Fibroblast of lung (primary cell): ENCODE data around the gene LGALS4.

Source experiments
- EZH2 ChIP-seq: IDR thresholded peaks from 2 replicates; pipeline ENCODE4 v1.5.1; 2012; ENCODE audit warnings: low read length, control low read depth, mild to moderate bottlenecking; ENCODE audit errors: missing control alignments
- TF ChIP-seq, protein P1 (sequence below), 2 donors: IDR thresholded peaks in 1 of 2; conservative IDR thresholded peaks in 1 of 2; 1 replicate in 1 of 2; 2 replicates in 1 of 2; pipeline ENCODE4 v1.5.1; 2011 to 2012; ENCODE audit warnings: low read length in 2 of 2, control low read depth in 1 of 2, inconsistent platforms in 1 of 2, low read depth in 1 of 2, mild to moderate bottlenecking in 1 of 2

DNA sequence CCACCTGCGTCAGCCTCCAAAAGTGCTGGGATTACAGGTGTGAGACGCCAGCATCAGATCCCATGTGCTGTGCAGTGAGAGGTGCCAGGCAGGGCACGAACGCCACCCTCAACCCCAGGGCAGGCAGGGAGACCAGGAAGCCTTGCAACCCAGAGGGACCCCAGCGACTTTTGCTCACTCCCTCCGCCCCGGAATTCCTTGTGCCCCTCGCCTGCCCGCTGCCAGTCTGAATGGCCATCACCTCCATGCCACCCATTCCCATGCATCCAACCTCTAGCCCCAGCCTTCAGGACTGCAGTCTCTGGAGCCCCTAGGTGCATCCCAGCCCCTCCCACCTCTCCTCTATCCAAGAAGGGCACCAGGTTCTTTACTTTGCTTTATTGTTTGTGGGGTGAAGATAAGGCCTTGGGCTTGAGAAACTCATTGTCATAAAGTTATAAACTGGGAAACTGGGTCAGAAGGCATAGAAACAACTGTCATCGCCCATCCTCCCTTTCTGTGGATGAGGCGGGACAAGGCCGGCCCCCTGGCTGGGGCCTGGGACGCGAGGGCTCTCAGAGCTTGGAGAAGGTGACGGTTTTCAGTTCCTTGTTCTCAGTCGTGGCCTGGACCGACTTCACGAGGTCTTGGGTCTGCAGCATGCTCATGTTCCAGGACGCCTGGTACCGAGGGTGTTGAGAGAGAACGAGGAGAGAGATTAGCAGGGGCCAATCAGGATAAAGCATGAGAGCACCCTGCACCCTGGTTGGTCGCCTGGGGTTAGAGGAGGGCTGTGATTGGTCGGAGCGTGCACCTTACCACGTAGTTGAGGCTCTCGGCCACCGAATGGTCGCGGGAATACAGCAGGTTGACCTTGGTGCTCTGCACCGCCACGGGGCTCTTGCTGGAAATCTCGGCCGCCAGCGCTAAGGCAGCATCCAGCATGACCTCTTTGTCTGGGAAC is 2.6 kb upstream of the LGALS4 start:
- TF ChIP-seq EZH2 = no peak
- TF ChIP-seq, protein P1, sequence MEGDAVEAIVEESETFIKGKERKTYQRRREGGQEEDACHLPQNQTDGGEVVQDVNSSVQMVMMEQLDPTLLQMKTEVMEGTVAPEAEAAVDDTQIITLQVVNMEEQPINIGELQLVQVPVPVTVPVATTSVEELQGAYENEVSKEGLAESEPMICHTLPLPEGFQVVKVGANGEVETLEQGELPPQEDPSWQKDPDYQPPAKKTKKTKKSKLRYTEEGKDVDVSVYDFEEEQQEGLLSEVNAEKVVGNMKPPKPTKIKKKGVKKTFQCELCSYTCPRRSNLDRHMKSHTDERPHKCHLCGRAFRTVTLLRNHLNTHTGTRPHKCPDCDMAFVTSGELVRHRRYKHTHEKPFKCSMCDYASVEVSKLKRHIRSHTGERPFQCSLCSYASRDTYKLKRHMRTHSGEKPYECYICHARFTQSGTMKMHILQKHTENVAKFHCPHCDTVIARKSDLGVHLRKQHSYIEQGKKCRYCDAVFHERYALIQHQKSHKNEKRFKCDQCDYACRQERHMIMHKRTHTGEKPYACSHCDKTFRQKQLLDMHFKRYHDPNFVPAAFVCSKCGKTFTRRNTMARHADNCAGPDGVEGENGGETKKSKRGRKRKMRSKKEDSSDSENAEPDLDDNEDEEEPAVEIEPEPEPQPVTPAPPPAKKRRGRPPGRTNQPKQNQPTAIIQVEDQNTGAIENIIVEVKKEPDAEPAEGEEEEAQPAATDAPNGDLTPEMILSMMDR (conservative IDR thresholded peaks at IDR 0.05 in 1 of 2, IDR thresholded peaks at IDR 0.05 in 1 of 2; ENCODE audit: low read depth in 1 of 2, low read length in 2 of 2) = no peak
